ENCODE measurements around the gene TRAPPC2B.

DNA sequence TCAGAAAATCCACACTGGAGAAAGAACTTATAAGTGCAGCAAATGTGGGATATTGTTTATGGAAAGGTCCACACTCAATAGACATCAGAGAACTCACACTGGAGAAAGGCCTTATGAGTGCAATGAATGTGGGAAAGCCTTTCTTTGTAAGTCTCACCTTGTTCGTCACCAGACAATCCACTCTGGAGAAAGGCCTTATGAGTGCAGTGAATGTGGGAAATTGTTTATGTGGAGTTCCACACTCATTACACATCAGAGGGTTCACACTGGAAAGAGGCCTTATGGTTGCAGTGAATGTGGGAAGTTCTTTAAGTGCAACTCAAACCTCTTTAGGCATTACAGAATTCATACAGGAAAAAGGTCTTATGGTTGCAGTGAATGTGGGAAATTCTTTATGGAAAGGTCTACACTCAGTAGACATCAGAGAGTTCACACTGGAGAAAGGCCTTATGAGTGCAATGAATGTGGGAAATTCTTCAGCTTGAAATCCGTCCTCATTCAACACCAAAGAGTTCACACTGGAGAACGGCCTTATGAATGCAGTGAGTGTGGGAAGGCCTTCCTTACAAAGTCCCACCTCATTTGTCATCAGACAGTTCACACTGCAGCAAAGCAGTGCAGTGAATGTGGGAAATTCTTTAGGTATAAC lies 14.3 kb downstream of the TRAPPC2B start:
- TF ChIP-seq, protein P1, sequence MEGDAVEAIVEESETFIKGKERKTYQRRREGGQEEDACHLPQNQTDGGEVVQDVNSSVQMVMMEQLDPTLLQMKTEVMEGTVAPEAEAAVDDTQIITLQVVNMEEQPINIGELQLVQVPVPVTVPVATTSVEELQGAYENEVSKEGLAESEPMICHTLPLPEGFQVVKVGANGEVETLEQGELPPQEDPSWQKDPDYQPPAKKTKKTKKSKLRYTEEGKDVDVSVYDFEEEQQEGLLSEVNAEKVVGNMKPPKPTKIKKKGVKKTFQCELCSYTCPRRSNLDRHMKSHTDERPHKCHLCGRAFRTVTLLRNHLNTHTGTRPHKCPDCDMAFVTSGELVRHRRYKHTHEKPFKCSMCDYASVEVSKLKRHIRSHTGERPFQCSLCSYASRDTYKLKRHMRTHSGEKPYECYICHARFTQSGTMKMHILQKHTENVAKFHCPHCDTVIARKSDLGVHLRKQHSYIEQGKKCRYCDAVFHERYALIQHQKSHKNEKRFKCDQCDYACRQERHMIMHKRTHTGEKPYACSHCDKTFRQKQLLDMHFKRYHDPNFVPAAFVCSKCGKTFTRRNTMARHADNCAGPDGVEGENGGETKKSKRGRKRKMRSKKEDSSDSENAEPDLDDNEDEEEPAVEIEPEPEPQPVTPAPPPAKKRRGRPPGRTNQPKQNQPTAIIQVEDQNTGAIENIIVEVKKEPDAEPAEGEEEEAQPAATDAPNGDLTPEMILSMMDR (conservative IDR thresholded peaks at IDR 0.05): no peak
- no peak for TF ChIP-seq EZH2 (IDR thresholded peaks at IDR 0.05; ENCODE audit: low read depth)

Data from PC-9 (cell line).